Endothelial cell of umbilical vein (primary cell): ENCODE data around the gene UNC5B. TPM values are rescaled to one million over a fixed set of nuclear protein-coding genes. Genes with fewer than 3 reads are reported as not detected.

Experiments used
- BruUV-seq: library from RNA; stranded (reverse); fragments of 400-500 nt; replicated peaks from 2 replicates; lab custom pipeline; 2021; lab: Mats Ljungman, UMichigan
- CTCF ChIA-PET: fragments of 300-600, 350-600 bp; sonication (Branson Sonifier 250); formaldehyde crosslinking; loops from one replicate; lab custom pipeline; 2021; ENCODE audit warnings: antibody characterized with exemption, inconsistent platforms; lab: Charles Lee
- POLR2A ChIA-PET: fragments of 300-600, 350-600 bp; sonication (Branson Sonifier 250); formaldehyde crosslinking; loops from one replicate; lab custom pipeline; 2021; ENCODE audit warnings: antibody characterized with exemption, inconsistent platforms; lab: Charles Lee
- DNase-seq: peaks from one replicate; pipeline ENCODE4 v3.0.0-alpha.2; 2011; ENCODE audit warnings: low read depth, low spot score
- FAIRE-seq: peaks from 2 replicates; lab custom pipeline; 2011; peaks lifted over from hg19 to GRCh38; lab: Jason Lieb, UNC
- H2AFZ ChIP-seq: 2 replicates; pipeline ENCODE4 v1.6.0; 2012; ENCODE audit warnings: low read depth, low read length, control low read depth, inconsistent platforms
- H3K27ac ChIP-seq: 2 replicates; pipeline ENCODE4 v1.5.1; 2011; ENCODE audit warnings: low read depth, mild to moderate bottlenecking, control low read depth, low read length, moderate library complexity; ENCODE audit not compliant: insufficient read depth
- H3K27me3 ChIP-seq, 2 experiments: 2 replicates each; pipeline versions ENCODE4 v1.6.0 to v1.6.1; 2011; ENCODE audit warnings: low read length in 2 of 2, mixed read lengths in 1 of 2; ENCODE audit not compliant: control insufficient read depth in 2 of 2, insufficient read depth in 2 of 2
- H3K36me3 ChIP-seq, 2 experiments: 2 replicates in 1 of 2; 3 replicates in 1 of 2; pipeline ENCODE4 v1.5.1; 2011; ENCODE audit warnings: low read length in 2 of 2, mild to moderate bottlenecking in 1 of 2, moderate library complexity in 1 of 2; ENCODE audit not compliant: control insufficient read depth in 2 of 2, insufficient read depth in 2 of 2; ENCODE audit errors: extremely low read depth in 1 of 2
- H3K4me1 ChIP-seq: 3 replicates; pipeline ENCODE4 v1.5.1; 2011; ENCODE audit warnings: mild to moderate bottlenecking, low read length; ENCODE audit not compliant: control insufficient read depth, insufficient read depth; ENCODE audit errors: extremely low read depth
- H3K4me2 ChIP-seq: 2 replicates; pipeline ENCODE4 v1.6.1; 2011; ENCODE audit warnings: low read length, control low read depth, mixed read lengths; ENCODE audit not compliant: insufficient read depth
- H3K4me3 ChIP-seq, 3 experiments: fragments of 200-600 bp in 1 of 3; sonication (generic), shearing (Covaris generic) in 1 of 3; replicated peaks in 1 of 3; 2 replicates each; pipeline ENCODE4 v1.5.1; 2011 to 2016; ENCODE audit warnings: control low read depth in 3 of 3, low read length in 3 of 3, mild to moderate bottlenecking in 2 of 3, inconsistent platforms in 1 of 3, low read depth in 1 of 3, moderate library complexity in 1 of 3; ENCODE audit not compliant: insufficient read depth in 1 of 3
- H3K79me2 ChIP-seq: 2 replicates; pipeline ENCODE4 v1.6.0; 2012; ENCODE audit warnings: low read length, inconsistent platforms; ENCODE audit not compliant: control insufficient read depth, insufficient read depth
- H3K9ac ChIP-seq: replicated peaks from 2 replicates; pipeline ENCODE3; 2011; ENCODE audit warnings: low read length, control low read depth; ENCODE audit not compliant: insufficient read depth; ENCODE audit errors: extremely low read depth
- H3K9me1 ChIP-seq: replicated peaks from 3 replicates; pipeline ENCODE4 v1.6.0; 2011; ENCODE audit warnings: mild to moderate bottlenecking, low read length; ENCODE audit not compliant: control insufficient read depth, insufficient read depth; ENCODE audit errors: extremely low read depth
- H3K9me3 ChIP-seq: replicated peaks from 2 replicates; pipeline ENCODE4 v1.5.1; 2012; ENCODE audit warnings: low read length, inconsistent platforms; ENCODE audit not compliant: control insufficient read depth, insufficient read depth
- H4K20me1 ChIP-seq: replicated peaks from 2 replicates; pipeline ENCODE3; 2011; ENCODE audit warnings: mild to moderate bottlenecking, low read length; ENCODE audit not compliant: control insufficient read depth, insufficient read depth; ENCODE audit errors: extremely low read depth
- EZH2 ChIP-seq: IDR thresholded peaks from 2 replicates; pipeline ENCODE4 v1.6.1; 2012; ENCODE audit warnings: borderline replicate concordance, low read depth, mild to moderate bottlenecking, moderate library complexity, low read length, inconsistent platforms; ENCODE audit not compliant: severe bottlenecking
- FOS ChIP-seq: IDR thresholded peaks from 2 replicates; pipeline ENCODE4 v1.6.1; 2011; ENCODE audit warnings: mild to moderate bottlenecking, low read length, moderate library complexity, borderline replicate concordance; ENCODE audit not compliant: insufficient read depth
- GATA2 ChIP-seq: IDR thresholded peaks from 2 replicates; pipeline ENCODE4 v1.7.0; 2011; ENCODE audit warnings: low read depth, mild to moderate bottlenecking, moderate library complexity, mixed read lengths, low read length; ENCODE audit not compliant: insufficient read length, insufficient read depth
- JUN ChIP-seq: IDR thresholded peaks from 2 replicates; pipeline ENCODE4 v1.6.1; 2011; ENCODE audit warnings: borderline replicate concordance, low read depth; ENCODE audit not compliant: insufficient read length, insufficient read depth
- MYC ChIP-seq: IDR thresholded peaks from one replicate; pipeline ENCODE4 v1.6.1; 2011; ENCODE audit warnings: mild to moderate bottlenecking, low read depth, low read length
- POLR2A ChIP-seq: IDR thresholded peaks from 2 replicates; pipeline ENCODE4 v1.6.1; 2012; ENCODE audit warnings: low read depth, mild to moderate bottlenecking, control low read depth, low read length
- POLR2AphosphoS5 ChIP-seq: IDR thresholded peaks from 2 replicates; pipeline ENCODE4 v1.6.1; 2012; ENCODE audit warnings: low read depth, mild to moderate bottlenecking, control low read depth, low read length, moderate library complexity; ENCODE audit not compliant: insufficient read depth
- dilution Hi-C: fragments of 300-500 bp; cut with MboI; formaldehyde crosslinking; loops from one replicate; pipeline ENCODE4 v1.15.0; 2019; ENCODE audit warnings: low sequenced_read_pairs; ENCODE audit not compliant: extremely low pct_ligation_motif_present
- intact Hi-C: fragments of 100-400 bp; cut with micrococcal nuclease; formaldehyde crosslinking; loops from one replicate; pipeline ENCODE4 v1.10.0; 2022
- polyA plus RNA-seq, 4 experiments: library from polyadenylated mRNA; depleted of rRNA in 3 of 4; stranded (reverse) in 3 of 4; unstranded in 1 of 4; fragments of >200 nt; gene quantifications; 2 replicates each; pipeline versions ENCODE4 v1.2.1 to v1.2.3, GENCODE V29; 2011 to 2012; ENCODE audit warnings: missing spikeins in 1 of 4
- total RNA-seq: library from RNA; stranded (reverse); gene quantifications from 2 replicates; pipeline ENCODE4 v1.2.3, GENCODE V29; 2021
- TF ChIP-seq, protein P1 (sequence below): IDR thresholded peaks from 2 replicates; pipeline ENCODE4 v1.6.1; 2011; ENCODE audit not compliant: insufficient read depth, insufficient read length
- TF ChIP-seq, protein P2 (sequence below), 2 donors: IDR thresholded peaks; 1 replicate in 1 of 2; 2 replicates in 1 of 2; pipeline ENCODE4 v1.5.1; 2011; ENCODE audit warnings: low read length in 2 of 2, mild to moderate bottlenecking in 2 of 2, moderate library complexity in 2 of 2, control low read depth in 1 of 2, inconsistent platforms in 1 of 2, low read depth in 1 of 2; ENCODE audit not compliant: insufficient read depth in 1 of 2; ENCODE audit errors: extremely low read depth in 1 of 2

Gene UNC5B
- total and polyA plus RNA-seq, 2 donors (not counting 3 experiments of a cell fraction or from before 2014, with no cell fraction given) = 0.39 to 2.5 TPM

DNA sequence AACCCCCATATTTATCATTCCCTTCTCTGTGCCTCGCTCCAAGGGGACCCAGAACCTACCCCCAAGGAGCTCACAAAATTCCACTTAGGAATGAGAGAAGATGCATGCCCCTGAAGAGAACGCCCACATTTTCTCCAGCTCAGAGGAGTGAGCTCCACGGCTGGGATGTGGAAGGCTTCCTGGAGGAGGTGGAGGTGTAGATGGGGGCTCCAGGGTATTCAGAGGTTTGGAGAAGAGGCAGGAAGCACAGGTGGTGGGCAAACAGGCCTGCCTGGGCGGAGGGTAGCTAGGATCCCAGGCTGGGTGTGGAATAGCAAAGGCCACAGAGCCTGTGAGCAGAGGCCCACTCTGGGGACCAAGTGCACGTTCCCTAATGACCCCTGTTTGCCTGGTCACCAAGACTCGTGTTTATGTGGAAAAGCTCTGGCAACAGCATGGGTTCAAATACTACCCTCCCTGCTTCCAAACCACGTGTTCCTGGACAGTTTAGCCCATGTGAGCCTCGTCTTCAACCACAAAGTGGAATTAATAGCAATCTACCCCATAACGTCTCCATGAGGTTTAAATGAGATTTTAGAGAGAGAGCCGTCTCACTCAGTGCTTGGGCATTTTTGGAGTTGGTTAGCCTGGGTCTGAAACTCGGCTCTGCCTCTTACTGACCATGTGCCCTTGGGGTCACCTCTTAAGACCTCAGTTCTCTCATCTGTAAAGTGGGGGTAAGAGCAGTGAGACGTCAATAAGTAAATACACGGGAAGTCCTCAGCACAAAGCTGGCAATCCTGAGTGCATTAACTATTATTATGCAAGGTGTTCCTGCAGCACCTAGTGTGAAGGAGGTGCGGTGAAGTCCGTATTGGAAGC lies 24.7 kb downstream of the UNC5B start:
- no TSS peak for BruUV-seq
- Histone ChIP-seq H3K4me1 (peaks cover 16% of the 10 kb centered on the region), H3K9me1 (no peaks in the 10 kb centered on the region), H3K9me3 (no peaks in the 10 kb centered on the region), H3K36me3 (no peaks in the 10 kb centered on the region), H2AFZ (no peak overlapping the region), H3K79me2 (no peaks in the 10 kb centered on the region), H3K9ac (no peak overlapping the region), H3K4me3 (no peak overlapping the region), H3K4me2 (no peak overlapping the region), H3K27ac (no peak overlapping the region), H4K20me1 (no peaks in the 10 kb centered on the region), H3K27me3 (peaks cover under 1 to 18% of the 10 kb centered on the region in 2 experiments)
- DNase-seq (no peak), FAIRE-seq (no peak)
- intact Hi-C loops (no loop called here), dilution Hi-C loops (no loop called here)
- no peak for TF ChIP-seq GATA2
- TF ChIP-seq EZH2 = no peak
- no peak for TF ChIP-seq FOS
- TF ChIP-seq JUN = no peak
- TF ChIP-seq, protein P1, sequence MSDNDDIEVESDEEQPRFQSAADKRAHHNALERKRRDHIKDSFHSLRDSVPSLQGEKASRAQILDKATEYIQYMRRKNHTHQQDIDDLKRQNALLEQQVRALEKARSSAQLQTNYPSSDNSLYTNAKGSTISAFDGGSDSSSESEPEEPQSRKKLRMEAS = no peak
- TF ChIP-seq, protein P2, sequence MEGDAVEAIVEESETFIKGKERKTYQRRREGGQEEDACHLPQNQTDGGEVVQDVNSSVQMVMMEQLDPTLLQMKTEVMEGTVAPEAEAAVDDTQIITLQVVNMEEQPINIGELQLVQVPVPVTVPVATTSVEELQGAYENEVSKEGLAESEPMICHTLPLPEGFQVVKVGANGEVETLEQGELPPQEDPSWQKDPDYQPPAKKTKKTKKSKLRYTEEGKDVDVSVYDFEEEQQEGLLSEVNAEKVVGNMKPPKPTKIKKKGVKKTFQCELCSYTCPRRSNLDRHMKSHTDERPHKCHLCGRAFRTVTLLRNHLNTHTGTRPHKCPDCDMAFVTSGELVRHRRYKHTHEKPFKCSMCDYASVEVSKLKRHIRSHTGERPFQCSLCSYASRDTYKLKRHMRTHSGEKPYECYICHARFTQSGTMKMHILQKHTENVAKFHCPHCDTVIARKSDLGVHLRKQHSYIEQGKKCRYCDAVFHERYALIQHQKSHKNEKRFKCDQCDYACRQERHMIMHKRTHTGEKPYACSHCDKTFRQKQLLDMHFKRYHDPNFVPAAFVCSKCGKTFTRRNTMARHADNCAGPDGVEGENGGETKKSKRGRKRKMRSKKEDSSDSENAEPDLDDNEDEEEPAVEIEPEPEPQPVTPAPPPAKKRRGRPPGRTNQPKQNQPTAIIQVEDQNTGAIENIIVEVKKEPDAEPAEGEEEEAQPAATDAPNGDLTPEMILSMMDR (IDR thresholded peaks at IDR 0.05; ENCODE audit: extremely low read depth in 1 of 2, insufficient read depth in 1 of 2, low read depth in 1 of 2, low read length in 2 of 2) = no peak
- TF ChIP-seq MYC = no peak
- TF ChIP-seq POLR2AphosphoS5 = no peak
- TF ChIP-seq POLR2A = no peak
- ChIA-PET CTCF (interaction anchor here (0.6 to 1.9 kb wide), 7 partner anchors 12 to 478 kb away, joined by 3 to 10 read pairs (median 3); partner anchors contain the start of gene UNC5B), POLR2A (no interaction called here)
